OCI-LY3 (cell line): ENCODE data around the gene ADCY6.

Experiments used
- EZH2phosphoT487 ChIP-seq: fragments of 200-600 bp; shearing (Covaris generic); IDR thresholded peaks from 2 replicates; pipeline ENCODE4 v1.6.1; 2018; ENCODE audit warnings: antibody characterized with exemption, mixed run types, low read depth
- TF ChIP-seq, protein P1 (sequence below): fragments of 200-600, 300-600 bp; sonication (generic); IDR thresholded peaks from 2 replicates; pipeline ENCODE4 v1.5.1; 2014; ENCODE audit warnings: antibody characterized with exemption, low read length, low read depth

GRCh38 chr12:48788854-48789775 lies at the start of gene ADCY6:
- TF ChIP-seq, protein P1, sequence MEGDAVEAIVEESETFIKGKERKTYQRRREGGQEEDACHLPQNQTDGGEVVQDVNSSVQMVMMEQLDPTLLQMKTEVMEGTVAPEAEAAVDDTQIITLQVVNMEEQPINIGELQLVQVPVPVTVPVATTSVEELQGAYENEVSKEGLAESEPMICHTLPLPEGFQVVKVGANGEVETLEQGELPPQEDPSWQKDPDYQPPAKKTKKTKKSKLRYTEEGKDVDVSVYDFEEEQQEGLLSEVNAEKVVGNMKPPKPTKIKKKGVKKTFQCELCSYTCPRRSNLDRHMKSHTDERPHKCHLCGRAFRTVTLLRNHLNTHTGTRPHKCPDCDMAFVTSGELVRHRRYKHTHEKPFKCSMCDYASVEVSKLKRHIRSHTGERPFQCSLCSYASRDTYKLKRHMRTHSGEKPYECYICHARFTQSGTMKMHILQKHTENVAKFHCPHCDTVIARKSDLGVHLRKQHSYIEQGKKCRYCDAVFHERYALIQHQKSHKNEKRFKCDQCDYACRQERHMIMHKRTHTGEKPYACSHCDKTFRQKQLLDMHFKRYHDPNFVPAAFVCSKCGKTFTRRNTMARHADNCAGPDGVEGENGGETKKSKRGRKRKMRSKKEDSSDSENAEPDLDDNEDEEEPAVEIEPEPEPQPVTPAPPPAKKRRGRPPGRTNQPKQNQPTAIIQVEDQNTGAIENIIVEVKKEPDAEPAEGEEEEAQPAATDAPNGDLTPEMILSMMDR, result no peak
- TF ChIP-seq EZH2phosphoT487, result no peak
